Daoy (cell line): ENCODE measurements around the gene KRT24. TPM values are rescaled to one million over a fixed set of nuclear protein-coding genes. Genes with fewer than 3 reads are reported as not detected.
"Not testable (repeated sequence)": the region's sequence is repeated elsewhere in the genome, so short reads cannot be mapped to it uniquely, and the experiment has no call there.

Experiments used
- DNase-seq: peaks from one replicate; pipeline ENCODE4 v3.0.0-alpha.2; 2015; ENCODE audit warnings: low read depth
- total RNA-seq: library from RNA; depleted of rRNA; stranded (reverse); fragments of >200 nt; shearing (Covaris generic); gene quantifications from 2 replicates; pipeline ENCODE4 v1.2.3, GENCODE V29; 2014; rRNA removed

KRT24 gene
- not detected in 2 replicates for total RNA-seq

DNA sequence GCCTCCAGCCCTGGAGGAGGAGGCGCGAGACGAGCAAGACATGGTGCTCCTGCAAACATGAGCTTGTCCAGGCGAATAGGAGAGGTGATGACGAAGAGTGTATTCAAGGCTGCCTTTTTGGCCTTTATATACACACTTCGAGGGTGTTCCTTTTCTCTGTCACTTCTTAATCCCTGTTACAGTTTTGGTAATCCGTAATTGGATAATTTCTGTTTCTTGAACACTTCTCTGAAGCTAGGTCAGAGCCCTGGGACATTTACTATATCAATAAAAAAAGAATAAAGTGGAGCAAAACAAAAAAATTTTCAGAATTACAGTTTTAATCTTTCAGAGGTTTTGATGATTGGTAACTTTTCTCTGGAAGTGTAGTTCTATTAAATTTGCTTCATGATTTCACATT lies at the start of gene KRT24:
Gene KRT24 (minus strand): TSS at position 101 of the 400 bp plus-strand sequence. CDS start 59 bp downstream, at position 42.
- no peak for DNase-seq

DNA sequence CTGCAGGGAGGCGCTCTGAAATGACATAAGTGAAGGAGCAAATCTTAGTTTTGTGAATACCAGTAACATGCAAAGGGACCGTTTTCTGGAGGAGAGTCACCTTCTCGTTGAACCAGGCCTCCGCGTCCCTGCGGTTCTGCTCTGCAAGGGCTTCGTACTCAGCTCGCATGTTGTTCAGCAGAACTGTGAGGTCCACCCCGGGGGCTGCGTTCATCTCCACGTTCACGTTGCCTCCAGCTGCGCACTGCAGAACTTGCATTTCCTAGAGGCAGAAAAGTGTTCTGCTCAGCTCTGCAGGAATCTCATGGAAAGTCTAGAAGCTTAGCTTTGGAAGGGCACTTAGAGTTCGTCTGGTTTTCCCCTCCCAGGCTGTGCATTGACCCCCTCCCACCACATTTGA lies 47.5 kb upstream of the KRT24 start:
- DNase-seq = no peak

DNA sequence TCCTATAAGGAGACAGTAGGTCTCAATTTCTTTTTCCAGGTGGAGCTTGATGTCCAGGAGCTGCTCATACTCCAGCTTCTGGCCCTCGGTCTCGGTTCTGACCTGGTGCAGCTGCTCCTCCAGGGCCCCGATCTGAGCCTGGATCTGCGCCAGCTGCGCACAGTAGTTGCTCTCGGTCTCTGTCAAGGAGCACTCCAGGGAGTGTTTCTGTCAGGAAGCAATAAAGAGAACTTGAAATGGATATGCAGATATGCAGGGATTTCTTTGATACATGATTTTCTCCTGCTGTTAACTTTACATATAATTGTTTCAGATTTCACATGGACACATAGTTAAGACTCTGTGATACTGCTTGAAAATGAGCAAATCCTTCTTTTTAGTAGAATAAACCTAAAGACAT lies 46.8 kb upstream of the KRT24 start:
- DNase-seq = no peak

DNA sequence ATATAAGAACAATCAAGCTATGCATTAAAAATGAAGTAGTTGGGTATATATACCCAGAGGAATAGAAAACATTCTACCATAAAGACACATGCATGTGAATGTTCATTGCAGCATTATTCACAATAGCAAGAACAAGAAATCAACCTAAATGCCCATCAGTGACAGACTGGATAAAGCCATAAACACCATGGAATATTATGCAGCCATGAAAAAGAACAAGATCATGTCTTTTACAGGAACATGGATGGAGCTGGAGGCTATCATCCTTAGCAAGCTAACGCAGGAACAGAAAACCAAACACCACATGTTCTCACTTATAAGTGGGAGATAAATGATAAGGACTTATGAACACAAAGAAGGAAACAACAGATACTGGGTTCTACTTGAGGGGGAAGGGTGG lies 45.1 kb upstream of the KRT24 start:
- DNase-seq = not testable (repeated sequence)

DNA sequence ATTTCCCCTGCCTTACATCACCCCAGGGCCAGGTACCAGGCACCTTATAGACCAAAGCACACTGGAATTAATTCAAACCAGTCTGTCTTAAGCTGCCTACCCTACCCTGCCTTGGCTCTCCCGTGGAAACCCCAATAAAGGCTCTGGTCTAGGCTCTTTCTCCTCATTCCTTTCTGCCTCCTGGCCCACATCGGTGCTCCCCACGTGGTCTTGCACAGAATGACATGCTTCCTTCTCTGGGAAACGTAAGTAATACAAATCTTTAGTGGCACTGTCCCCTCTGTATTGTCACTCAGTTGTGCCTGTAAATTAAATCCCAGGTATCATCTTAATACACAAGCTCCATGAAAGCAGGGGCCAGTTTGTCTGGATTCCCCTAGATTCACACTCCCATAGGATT lies 35.0 kb upstream of the KRT24 start:
- no peak for DNase-seq

DNA sequence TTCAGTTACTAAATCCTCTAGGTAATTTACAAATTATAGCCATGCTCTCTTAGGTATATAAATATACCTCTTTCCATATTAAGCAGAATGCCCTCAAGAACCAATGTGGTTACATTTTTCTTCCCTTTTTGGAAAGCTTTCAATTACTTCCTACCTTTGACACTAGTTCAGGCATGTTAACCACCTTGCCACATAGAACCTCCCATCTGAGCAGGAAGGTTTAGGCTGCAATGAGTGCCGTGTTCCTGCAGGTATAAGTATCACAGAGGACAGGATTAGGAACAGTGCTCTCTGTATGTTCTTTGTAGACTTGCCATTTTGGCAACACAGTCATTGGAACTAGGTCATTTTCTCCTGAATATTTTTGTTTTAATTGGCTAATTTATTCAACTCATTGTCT lies 31.5 kb upstream of the KRT24 start:
- DNase-seq = no peak

DNA sequence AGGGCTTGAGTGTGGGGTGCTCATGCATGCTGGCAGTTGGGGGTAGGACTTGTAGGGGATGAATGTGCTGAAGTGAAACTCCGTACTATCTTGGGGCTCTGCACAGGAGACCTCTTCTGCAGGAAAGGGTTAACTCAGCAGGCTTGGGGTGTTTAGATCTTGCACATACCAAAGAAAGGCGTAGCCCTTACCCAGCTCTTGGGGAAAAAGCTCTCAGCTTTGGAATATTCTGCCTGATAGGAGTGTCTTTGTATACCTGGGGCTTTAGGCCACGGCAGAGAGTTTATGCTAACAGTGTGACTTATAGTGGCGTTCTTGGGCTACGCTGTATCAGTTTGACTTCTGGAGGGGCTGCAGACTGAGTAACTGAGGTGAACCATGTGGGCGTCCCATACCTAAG lies 30.5 kb upstream of the KRT24 start:
- no peak for DNase-seq

DNA sequence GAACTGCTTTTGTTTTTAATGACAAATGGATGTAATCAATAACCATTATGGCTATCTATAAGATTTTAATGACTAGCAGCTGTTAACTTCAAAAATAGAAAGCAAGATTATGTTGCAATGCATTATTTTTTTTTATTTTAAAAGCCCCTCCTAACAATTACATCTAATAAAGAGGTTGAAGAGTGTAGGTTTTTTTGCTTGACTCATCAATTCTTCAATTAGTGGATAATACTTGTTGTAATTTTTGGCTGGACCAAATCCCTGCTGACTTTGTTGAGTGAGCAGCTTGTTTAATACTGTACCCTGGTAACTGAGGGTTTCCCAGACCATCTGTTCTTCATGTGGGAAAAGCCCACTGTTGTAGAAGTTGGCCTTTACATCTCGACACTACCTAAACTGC lies 27.4 kb upstream of the KRT24 start:
- no peak for DNase-seq

DNA sequence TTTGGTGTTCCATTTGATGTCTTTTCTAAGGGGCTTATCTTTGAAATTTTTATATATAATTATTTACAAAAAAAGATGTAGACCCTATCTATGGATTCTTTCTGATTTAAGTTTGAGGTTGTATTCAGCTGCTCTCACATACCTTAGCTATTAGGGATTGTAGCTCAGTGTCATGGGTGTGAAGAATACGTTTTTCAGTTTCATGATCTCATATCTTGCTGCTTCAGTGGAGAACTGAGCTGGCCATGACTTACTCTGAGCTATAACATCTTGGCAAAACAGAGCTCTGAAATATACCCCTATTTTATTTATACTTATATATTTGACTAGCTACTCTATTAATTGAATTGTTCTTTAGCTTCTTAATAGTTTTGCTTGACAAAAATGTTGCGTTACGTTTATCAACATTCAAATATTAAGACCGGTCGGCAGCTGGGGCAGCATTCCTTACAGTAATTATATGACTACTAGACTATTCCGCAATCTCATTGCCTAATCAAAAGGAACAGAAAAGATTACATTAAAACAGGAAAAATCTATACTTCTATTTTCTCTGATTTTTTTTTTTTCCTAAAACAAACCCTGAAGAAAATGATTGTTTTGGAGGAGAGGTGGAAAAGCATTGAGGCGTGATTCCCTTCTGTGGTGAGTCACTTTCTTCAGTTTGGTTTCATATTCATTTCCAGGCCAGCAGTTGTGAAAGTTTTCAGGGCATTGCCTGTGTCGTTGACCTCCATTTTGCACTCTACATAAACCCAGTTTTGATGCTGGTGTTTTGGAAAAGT lies 24.1 kb upstream of the KRT24 start:
- DNase-seq = peak; percentile 85

DNA sequence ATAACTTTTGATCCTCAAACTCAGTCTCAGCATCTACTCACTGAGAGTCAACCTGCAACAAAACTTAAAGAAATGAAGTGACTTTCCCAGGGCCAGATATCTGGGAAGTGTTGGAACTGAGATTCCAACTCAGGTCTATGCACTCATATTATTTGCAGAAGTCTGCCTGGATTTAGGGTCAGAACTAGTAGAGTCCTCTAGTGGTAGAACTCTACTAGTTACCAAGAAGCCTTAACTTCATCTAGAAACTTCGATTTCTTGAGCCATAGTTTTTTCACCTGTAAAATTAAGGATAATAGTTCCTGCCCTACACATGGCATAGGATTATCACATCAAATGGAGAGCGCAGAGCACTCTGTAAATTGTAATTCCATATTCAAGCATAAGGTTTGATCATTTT lies 23.4 kb upstream of the KRT24 start:
- no peak for DNase-seq

DNA sequence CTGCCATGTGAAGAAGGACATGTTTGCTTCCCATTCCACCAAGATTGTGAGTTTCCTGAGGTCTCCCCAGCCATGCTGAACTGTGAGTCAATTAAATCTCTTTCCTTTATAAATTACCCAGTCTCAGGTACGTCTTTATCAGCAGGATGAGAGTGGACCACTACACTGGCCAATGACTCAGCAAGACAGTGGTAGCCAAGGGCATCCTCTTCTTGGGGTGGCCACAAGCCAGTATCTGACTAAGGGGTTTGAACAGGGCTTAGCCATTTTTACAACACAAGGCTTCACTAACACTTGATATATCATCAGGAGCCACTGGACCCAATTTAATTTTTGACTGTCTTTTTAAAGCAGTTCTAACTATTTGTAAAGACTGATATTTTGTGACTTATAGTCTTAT lies 21.1 kb upstream of the KRT24 start:
- no peak for DNase-seq

DNA sequence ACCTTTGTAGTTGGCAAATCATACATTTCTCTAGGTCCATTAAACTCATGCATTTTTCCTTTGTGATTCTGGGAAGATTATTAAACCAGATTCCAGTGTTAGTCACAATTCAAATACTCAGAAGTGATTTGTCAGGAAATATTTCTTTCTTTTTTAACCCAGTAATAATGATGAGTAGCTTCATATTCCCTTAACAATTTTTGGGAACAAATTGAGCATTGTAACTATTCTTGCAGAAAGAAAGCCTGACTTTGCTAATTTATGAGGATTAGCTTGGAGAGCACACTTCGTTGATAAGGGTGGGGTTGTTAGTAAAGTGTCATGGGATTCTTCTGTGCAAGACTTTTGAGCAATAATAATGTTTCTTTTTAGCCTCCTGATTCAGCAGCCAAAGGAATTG lies 18.7 kb upstream of the KRT24 start:
- no peak for DNase-seq

DNA sequence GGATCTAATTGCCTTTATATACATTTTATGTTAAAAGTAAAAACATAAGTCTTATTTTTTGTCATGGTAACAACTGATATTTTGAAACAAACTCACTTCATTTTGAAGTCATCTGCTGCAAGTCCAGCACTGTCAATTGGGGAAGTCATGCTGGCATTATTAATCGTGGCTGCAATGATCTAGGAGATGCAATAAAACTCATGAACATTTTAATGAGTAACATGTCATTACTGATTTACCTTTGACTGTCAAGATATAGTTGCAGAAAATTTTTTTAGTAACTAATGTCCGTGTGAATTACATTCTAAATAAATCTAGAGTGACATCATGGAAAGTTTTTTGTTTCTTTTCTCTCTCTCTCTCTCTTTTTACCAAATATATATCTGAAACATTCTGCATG lies 17.3 kb upstream of the KRT24 start:
- no peak for DNase-seq

DNA sequence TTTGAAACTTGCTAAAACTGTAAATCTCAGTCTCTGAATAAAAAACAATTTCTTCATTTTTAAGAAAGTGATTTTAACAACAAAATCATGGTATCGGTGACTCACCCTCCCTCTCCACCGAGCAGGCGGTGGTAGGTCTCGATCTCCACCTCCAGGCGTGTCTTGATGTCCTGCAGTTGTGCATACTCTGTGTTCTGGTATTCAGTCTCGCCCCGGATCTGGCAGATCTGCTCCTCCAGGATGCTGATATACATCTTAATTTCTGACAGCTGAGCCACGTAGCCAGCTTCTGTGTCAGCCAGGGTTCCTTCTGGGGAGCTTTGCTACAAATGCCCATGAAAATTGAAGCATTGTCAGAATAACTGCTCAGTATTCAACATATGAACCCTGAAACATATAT lies 15.4 kb upstream of the KRT24 start:
- no peak for DNase-seq

DNA sequence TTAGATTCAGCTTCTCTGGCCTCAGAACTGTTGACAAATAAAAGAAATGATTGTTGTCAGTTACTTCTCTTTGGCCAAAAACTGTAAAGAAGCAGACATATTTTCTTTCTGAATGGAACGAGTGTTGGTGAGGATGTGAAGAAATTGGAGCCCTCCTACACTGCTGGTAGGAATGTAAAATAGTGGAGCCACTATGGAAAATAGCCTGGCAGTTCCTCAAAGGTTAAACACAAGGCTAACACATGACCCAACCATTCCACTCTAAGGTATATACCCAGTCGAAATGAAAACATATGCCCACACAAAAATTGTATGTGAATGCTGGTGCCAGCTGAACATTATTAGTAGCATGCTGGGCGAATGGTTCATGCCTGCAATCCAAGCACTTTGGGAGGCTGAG lies 14.2 kb upstream of the KRT24 start:
- DNase-seq = no peak

DNA sequence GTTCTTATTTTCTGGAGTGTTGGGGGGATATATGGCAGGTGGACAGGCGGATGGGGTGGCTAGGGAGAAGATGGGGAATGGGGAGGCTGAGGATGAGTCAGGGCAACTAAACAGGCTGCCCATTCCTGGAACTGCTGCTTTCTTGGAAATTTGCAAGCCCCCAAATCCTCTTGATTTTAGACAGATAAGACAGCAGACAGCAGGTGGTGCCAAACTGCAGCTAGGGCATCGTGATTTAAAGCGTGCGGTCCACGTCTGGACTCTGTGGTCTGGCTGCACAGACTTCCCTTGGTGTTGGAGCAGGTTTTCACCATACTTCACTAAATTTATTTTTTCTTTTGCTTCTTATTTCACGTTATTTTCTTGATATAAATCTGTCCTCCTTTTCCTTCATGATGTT lies 10.9 kb upstream of the KRT24 start:
- no peak for DNase-seq

DNA sequence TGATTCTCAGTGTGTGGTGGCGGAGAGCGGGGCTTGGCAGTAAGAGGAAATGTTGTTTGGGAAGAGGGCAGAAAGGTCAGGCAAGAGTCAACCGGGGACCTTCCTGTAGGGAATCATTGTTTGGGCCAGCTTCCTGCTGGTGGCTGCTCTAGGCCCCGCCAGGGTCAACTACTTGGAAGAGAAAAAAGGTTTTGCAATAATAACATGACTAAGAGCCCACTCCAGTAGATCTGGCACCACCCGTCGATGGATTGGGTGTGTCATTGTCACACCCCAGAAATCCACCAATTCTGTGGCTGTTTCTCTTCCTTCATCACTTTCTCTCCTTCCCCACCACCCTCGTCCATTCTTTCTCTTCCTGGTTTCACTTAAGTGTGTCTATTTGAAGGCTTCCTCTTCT lies 4.2 kb upstream of the KRT24 start:
- no peak for DNase-seq

DNA sequence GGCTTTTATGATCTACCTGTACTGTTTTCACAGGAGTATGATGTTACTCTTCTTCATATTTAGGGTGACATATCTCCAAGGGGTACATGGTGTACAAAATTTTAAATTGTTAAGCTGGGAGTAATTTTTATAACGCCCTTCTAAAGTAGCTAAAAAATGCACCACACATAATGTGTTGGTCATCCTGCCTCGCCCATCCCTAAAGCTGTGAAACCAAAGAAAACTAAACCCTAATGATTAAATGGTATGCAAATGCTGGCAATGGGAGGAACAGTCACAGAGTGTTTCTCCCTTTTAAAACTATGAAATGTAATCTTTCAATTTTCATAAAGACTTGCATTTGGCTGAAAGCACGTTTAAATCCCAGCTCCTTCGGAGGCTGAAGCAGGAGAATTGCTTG lies 2.0 kb upstream of the KRT24 start:
- no peak for DNase-seq

DNA sequence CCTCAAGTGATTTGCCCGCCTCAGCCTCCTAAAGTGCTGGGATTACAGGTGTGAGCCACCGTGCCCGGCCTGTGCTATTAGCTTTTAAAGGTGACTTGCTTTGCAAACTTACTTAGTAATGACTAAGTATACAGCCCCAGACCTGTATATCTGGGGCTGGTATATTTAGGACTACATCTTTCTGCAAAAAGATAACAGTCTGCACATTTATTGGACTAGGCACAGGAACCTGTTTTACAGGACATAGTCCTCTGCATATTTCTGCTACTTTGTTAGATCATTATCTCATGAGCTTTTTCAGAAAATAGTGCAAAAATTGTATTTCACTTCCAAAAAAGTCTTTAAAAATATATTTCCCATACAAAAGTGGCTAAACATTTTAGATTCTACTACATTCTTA lies 1.3 kb downstream of the KRT24 start:
- no peak for DNase-seq

DNA sequence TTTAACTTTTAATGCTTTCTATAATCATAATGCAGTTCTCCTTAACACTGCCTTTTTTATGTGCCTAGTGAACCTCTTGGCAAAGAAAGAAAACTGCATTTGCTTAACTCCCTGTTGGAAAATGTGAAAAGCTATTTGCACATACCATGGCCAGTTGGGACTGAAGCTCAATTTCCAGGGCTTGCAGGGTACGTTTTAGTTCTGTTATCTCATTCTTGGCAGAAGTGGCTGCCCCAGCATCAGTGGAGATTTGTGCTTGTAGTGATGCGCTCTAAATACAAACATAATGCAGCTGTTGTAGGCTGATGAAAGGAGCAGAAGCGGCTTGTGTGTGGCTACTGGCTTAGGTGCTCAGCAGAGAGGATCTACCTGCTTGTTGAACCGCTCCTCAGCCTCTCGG lies 3.7 kb downstream of the KRT24 start:
- DNase-seq = no peak

DNA sequence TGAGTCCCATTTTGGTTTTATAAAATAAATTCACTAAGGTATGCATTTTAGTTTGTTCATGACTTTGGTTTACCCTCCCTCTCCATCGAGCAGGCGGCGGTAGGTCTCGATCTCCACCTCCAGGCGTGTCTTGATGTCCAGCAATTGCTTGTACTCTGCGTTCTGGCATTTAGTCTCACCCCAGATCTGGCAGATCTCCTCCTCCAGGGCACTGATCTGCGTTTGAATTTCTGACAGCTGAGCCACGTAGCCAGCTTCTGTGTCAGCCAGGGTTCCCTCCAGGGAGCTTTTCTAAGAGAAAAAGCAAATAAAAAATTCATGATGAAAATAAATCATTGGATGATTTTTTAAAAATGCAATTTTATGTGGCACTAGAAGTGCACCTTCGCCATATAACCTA lies 4.2 kb downstream of the KRT24 start:
- DNase-seq = no peak

DNA sequence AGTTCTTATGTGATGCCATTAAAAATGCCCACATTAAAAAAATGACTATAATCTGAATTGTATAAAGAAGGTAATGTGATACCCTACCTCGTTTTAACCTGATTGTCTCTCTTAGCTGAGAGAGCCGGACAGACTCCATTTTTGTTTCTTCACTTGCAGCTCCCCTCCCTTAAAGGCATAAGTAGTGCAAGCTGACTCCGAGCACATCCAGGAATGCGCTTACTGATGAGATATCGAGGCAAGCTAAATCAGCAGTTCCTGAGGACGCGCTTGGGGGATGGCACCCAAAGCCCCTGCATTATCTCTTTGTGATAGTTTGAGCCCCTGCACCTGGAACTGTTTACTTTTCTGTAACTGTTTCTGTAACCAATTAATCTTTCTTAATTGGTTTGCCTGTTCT lies 6.3 kb downstream of the KRT24 start:
- no peak for DNase-seq

DNA sequence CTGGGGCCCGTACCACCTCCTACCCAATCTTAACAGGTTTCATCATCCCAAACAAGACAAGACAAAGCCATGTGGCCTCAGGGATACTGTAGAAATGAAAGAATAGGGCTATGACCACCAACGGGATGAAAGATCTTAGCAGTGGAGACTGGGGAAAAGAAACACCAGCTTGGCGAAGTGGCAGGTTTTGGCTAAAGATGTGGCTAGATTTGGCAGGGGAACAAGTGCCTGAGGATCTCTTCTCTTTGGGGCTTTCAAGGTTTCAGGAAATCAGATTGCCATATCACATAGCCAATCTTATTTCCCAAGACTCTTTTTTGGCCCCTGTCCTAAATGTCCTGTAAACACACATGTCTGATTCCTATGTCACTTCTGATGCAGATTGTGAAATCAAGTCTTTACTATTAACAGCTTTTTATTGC lies 6.9 kb downstream of the KRT24 start:
- no peak for DNase-seq

DNA sequence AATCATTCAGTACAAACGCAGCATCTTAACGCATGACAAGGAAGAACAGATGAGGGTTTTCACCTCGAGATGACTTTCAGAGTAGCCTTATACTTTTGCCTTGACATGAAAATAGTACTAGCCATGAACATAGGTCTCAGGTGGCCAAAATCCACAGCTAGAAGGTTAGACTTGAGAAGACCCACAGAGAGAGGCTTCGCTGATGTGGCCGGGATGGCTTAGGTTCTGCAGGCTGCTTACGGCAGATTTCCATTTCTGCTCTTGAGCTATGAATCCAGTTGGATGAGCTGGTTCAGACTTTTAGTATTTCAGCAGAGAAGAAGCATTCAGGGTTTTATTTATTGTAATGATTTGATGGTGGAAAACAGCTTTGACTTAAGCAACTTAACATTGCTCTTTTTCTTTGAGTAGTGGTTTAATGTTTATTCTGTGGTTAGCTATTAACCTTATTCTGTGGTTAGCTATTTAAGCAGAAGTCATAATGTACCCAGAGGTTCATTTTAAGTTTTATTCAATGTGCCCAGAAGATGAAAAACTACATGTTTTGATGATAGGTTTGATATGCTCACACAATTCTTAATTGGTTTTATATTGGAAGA lies 7.6 kb downstream of the KRT24 start:
- no peak for DNase-seq
